HG03095 (cell line): ENCODE data around the gene TRAPPC11.
"Not testable (repeated sequence)": the region's sequence is repeated elsewhere in the genome, so short reads cannot be mapped to it uniquely, and the experiment has no call there.

Experiments
- ATAC-seq: cut with Tn5 transposase; IDR thresholded peaks from one replicate; pipeline ENCODE4 v1.9.1; 2021; ENCODE audit warnings: moderate library complexity; ENCODE audit not compliant: unreplicated experiment

Gene TRAPPC11

DNA sequence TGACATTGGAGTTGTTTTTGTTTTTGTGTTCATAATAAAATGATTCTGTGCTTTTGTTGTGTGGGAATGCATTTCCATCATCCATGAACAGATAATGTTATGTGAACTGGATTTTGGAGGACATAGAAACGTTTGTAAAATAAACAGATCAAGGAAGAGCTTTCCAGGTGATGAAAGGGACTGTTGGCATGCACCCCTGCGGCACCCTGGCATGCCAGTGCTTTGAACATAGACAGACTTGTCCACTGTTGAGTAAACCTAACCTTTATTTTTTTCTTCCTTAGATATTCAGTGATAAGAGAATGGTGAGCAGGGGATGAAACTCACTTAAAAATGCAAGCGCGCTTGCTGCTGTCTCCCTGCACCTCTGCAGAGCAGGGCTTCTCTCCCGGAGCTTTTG is 59.8 kb downstream of the TRAPPC11 start:
- no peak for ATAC-seq

DNA sequence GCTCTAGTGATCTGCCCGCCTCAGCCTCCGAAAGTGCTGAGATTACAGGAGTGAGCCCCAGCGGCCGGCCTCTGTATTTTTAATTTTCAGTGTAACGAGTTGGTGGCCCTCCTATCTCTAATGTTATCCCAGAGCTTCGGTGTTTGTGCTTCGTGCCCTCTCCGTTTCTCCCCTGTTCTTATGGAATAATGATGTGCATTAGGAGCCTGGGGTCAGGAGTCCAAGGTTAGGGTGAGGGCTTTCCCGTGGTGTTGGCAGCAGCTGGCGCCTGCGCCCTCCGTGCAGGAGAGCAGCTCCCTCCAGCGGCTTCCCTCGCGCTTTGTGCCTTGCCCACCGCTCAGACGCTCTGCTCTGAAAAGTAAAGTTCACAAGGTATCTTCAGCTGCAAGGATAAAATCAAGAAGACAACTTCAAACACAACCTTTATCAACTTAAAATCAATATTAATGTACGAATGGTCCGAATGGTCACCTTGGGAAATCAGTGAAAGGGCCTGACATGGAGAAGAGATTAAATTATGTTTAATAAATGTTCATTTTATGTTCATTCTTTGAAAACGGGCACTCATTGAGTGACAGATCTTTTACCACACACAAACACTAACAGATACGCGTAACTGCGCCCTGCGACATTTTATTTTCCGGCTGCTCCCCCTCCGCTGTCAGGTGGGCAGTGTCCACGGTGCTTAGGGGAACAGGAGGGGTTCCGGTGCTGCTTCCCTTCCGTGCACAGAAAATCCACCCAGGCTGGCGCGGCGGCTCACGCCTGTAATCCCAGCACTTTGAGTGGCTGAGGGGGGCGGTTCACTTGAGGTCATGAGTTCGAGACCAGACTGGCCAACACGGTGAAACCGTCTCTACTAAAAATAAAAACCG is 62.4 kb downstream of the TRAPPC11 start:
- no peak for ATAC-seq

DNA sequence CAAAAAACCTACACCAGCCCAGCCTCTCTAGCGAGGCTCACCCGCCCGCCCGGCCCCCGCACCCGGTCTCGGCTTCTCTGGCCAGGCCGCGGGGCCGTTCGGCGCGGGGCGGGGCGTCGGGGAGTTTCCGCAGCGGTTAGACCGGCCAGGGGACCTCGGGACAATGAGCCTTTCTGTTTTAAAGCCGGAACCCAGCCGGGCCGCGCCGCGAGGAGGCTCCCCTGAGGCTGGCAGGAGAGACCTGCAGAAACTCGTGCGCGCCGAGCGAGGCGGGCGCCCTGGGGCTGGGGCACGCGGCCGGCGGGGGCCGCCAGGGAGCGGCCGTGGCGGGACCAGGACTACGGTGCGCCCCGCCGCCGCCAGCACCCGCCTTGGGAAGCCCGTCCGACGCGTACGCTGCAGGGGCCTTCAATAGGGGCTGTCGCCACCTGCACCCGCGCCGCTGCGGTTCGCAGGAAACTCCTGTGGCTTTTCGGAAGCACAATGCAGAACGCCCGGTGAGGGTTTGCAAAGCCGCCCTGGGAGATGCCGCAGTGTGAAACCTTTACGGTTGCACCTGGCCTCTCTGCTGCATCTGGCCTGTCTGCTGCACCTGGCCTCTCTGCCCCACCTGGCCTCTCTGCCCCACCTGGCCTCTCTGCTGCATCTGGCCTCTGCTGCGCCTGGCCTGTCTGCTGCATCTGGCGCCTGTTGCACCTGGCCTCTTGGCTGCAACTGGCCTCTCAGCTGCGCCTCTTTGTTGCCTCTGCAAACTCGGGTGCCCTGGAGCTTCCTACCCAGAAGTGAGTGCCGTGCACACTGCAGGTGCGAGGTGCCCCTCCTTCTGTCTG is 63.9 kb downstream of the TRAPPC11 start:
- peak; percentile 78 for ATAC-seq

DNA sequence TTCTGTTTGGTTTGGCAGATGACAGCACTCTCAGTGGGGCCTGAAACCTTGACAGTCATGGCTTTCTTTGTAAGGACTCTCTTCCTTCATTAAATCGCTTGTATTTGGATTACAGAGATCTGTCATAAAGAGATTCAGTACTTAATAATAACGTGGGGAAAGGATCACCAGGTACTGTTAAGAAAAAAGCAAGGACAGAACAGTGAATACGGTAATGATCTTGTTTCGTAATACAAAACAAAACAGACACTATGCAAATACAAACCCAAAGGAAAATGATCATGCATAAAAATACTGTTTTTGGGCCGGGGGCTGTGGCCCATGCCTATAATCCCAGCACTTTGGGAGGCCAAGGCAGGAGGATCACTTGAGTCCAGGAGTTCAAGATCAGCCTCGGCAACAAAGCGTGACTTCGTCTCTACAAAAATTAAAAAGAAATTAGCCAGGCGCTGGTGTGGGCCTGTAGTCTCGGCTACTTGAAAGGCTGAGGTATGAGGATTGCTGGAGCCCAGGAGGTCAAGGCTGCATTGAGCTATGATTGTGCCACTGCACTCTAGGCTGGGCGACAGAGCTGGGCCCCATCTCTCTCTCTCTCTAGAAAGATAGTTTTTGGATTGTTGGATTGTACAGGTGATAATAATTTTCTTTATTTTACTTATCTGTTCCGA is 64.6 kb downstream of the TRAPPC11 start:
- no peak for ATAC-seq

DNA sequence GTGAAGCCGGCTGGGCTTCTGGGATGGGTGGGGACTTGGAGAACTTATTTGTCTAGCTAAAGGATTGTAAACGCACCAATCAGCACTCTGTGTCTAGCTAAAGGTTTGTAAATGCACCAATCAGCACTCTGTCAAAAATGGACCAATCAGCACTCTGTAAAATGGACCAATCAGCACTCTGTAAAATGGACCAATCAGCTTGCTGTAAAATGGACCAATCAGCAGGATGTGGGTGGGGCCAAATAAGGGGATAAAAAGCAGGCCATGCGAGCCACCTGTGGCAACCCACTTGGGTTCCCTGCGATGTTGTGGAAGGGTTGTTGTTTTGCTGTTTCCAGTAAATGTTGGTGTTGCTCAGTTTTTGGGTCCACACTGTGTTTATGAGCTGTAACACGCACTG is 66.5 kb downstream of the TRAPPC11 start:
- not testable (repeated sequence) for ATAC-seq

DNA sequence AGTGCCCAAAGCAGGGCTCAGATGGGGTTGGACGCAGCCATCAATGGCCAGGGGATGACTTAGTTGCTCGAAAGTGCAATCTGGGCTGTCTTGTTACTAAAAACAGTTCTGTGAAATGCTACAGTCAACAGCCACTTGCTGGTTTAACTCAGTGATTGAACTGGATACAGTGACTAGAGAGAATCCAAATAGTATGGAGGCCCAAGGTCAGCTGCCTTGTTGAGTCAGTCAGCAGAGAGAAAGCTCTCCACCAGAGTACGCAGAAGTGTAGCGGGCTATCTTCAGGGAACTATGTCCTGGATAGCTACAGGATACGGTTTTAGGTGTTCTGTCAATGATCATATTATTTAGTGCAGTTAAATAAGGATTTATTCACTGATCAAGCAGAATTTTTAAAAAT is 68.4 kb downstream of the TRAPPC11 start:
- no peak for ATAC-seq

DNA sequence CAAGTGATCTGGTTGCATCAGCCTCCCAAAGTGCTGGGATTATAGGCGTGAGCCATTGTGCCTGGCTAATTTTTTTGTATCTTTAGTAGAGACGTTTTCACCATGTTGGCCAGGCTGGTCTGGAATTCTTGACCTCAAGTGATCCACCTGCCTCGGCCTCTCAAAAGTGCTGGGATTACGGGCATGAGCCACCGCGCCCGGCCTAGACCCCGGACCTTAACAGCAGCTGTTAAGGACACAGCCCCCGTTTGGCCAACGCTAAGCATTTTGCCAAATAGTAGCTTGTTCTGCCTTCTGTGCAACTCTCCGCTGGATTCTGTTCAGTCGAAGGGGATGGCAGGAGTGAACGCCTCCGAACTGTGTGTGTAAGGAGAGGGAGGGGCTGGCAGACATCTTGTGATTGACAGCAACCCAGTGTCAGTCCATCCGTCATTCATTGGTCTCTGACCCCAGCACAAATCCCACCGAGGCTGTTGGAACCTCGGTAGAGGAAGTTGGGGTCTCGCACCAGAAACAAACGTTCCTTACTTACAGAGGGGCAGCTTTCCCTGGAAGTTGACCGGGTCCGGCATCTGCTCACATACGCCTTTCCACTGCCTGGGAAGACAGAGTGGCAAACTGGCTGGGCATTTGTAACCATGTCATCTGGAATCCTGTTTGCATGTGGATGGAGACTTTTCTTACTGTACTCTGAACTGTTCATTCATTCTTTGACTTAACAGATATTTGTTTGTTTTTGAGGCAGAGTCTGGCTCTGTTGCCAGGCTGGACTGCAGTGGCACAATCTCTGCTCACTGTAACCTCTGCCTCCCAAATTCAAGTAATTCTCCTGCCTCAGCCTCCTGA is 69.4 kb downstream of the TRAPPC11 start:
- ATAC-seq: no peak

DNA sequence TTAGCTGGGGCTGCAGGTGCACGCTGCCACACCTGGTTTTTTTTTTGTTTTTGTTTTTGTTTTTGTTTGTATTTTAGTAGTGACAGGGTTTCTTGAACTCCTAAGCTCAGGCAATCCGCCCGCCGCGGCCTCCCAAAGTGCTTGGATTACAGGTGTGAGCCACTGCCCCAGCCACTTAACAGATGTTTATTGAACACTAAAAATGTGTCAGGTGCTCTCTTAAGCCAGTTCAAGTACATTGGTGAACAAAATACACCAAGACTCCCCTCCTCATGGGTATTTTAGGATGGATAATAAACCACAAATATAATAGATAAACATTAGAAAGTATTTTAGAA is 69.9 kb downstream of the TRAPPC11 start:
- no peak for ATAC-seq

DNA sequence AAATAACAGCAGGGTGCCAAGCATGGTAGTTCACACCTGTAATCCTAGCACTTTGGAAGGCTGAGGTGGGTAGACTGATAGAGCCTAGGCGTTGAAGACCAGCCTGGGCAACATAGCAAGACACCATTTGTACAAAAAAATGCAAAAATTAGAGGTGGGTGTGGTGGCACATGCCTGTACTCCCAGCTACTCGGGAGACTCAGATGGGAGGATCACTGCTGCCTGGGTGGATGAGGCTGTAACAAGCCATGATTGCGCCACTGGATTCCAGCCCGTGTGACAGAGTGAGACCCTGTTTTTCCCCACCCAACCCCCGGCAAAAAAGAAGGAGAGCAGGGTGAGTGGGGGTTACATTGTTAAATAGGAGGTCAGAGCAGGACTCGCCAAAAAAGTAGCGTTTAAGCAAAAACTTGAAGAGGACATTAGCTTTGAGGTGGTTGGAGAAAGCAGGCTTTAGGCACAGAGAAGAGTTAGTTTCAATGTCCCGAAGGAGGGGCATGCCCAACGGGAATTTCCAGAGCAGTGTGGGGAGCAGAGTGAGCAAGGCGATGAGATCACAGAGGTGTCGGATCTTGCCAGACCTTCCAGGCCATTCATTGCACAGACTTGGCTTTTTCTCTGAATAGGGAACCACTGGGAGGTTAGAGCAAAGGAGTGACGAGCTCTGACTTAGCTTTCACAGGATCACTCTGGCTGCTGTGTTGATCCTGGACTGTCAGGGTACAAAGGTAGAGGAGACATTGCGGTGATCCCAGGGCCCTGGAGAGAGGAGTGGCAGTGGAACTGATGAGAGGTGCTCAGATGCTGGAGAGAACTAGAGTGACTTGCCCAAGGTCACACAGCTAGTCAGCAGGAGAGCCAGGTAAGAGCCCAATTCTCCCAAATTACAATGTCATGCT is 70.6 kb downstream of the TRAPPC11 start:
- no peak for ATAC-seq

DNA sequence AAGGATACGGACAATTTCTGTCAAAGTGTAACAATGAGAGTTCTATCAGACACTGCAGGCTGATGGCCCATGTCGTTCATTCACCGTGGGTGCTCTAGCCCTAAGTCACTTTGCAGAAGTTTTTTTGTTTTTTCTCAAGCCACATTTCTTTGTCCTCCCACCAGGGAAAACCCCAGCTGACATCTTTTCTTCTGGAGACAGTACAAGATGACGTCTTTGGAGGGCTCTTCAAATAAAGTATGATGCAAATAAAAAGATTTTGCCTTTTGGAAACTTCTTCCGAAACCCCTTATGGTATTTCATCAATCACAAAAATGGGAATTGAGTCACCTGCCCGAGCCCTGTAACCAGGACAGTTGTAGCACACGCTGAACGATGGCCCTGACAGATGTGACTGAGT is 73.2 kb downstream of the TRAPPC11 start:
- ATAC-seq: no peak

DNA sequence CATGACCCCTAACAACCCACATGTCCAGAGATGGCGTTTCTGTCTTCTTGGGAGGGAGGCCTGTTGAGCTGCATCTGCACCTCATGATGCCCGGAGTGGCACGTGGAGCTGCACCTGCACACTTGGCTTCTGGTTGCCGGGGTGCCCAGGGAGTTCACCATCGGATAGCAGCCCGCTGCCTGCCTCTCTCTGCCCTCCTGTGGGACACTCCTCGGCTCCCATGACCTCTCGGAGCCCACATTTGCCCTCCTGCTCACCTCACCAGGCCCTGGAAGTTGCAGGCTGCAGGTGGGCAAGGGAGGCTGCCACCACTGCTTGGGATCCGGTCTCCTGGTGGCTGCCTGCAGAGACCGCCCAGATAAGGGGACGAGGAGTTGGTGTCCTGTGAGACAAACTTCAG is 74.1 kb downstream of the TRAPPC11 start:
- no peak for ATAC-seq

DNA sequence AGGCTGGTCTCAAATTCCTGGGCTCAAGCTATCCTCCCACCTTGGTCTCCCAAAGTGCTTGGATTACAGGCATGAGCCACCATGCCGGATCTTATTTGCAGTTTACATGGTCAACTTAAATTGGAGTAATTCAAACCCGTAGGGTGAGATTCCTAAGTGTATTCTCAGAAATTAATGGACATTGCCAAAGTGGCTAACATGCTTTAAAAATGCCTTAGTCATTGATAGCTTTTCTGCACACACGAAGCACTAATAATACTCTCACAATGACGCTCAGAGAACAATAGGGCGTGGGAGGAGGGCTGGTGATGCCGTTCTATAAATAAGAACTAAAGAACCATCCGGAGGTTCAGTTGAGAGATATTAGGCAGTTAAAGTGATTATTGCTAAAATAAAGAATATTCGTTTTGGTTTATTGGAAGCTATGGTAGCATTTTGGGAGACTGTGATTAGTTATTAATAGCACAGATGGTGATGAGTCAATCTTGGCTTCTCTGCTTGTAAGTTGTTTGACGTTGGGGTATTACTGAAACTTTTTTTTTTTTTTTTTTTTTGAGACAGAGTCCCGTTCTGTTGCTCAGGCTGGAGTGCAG is 79.1 kb downstream of the TRAPPC11 start:
- peak; percentile 82 for ATAC-seq

DNA sequence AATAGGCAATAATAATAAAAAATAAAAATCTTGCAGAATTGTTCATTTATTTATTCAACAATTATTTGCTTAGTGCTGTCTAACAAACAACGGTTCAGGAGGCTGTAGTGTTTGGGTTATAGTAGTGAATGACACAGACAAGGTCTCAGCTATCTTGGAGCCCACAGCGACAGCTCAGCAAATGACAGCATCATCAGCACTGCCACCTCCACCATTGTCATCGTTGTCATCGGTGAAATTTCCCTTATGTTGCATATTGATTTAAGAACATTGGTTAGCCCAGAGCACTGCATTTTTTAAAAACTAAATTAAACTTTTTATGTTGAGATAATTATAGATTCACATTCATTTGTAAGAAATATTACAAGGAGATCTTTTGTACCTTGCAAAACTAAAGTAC is 79.9 kb downstream of the TRAPPC11 start:
- no peak for ATAC-seq

DNA sequence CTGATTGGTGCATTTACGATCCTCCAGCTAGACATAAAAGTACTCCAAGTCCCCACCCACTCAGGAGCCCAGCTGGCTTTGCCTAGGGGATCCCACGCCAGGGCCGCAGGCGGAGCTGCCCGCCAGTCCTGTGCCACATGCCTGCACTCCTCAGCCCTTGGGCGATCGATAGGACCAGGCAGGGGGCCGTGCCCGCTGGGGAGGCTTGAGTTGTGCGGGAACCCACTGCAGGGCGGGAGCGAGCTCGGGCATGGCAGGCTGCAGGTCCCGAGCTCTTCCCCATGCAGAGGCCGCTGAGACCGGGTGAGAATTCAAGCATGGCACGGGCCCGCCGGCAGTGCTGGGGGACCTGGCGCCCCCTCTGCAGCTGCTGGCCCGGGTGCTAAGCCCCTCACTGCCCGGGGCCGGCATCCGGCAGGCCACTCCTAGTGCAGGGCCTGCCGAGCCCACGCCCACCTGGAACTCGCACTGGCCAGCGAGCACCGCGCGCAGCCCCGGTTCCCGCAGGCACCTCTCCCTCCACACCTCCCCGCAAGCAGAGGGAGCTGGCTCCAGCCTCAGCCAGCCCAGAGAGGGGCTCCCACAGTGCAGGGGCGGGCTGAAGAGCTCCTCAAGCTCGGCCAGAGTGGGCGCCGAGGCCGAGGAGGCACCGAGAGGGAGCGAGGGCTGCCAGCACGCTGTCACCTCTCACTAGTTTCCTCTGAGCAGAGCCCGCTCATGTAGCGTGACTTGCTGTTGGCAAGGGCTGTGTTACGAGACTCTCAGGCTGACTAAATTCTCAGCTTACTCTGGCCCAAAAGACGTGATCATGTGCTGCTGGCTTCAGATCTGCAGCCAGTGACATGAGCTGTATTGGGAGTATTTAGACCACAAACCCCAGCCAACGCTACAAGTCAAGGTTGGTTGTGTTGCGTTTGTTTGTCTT is 87.5 kb downstream of the TRAPPC11 start:
- no peak for ATAC-seq

DNA sequence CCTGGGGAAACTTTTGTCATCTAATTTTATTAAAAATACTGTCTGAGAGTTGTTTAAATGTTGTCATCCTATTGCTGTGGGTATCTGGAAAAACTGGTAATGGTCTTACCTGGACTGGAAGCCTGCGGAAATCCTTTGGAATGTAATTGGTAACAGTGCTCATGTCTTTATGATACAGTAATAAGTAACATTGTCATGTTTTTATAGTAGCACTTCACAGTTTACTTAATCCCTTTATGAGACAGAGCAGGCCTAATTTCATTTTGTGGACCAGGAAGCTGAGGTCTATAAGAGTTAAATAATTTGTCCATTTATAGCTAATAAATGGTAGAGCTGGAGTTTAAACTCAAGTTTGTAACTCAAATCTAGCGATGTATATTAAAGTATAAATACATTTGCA is 88.3 kb downstream of the TRAPPC11 start:
- ATAC-seq: no peak

DNA sequence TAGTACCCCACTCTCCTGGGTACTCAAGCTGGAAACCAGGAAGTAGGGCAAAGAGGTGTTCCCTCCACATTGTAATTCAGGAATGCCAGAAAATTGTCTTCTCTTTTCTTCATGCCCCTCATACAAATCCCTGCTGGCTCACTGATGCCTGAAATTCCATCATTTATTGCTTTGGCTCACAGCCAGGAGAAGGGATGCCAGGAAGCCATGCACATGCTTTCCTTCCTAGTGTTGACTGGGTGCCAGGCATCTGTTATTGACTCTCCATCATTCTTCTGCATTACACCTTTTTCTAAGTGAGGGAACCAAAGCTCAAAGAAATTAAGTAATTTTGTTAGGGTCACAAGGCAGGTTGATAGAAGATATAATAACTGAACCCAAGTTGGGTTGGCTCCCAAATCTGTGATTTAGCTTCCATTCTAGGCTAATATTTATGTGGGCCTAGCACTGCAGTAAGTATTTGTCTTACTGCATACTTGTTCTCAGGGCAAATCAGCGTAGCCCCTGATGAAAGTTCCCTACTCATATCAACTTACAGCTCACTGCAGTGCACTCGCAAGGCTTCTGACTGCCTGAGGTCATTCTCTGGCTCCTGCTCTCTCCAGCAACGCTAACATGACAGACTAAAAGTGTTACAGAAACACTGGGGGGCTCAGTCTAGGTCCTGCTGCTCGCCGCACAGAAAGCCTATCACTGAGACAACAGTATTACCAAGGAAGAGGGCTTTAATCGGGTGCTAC is 89.0 kb downstream of the TRAPPC11 start:
- ATAC-seq: no peak

DNA sequence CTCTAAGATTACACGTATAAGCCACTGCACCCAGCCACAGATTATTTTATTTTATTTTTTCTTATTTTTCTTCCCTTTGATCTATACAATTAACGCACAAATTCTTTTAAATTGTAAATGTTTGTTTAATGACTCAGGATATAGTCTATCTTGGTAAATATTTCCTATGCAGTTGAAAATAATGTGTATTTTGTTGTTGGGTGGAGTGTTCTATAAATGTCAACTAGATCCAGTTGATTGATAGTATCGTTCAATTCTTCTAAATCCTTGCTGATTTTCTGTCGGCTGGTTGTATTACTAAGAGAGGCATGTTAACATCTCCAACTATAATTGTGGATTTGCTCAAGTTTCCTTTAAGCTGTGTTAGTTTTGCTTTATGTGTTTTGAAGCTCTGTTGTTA is 92.0 kb downstream of the TRAPPC11 start:
- no peak for ATAC-seq

DNA sequence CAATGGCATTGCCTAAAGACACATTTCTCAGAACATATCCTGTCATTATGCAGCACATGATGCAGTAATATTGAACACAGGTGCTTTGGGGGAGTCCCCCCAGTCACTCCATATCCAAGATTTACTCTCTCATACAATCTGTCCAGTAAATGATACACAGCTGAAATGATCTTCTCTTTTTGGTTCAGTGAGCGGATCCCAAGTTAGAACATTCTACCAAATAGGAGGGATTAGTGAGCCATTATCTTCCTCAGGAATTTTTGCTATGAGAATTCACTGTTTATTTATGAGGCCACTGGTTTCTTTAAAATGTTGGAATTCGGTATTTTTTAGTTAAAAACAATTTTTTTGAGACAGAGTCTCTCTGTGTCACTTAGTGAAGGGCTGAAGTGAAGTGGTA is 96.5 kb downstream of the TRAPPC11 start:
- no peak for ATAC-seq
